K562 (cell line): Measurements from ENCODE around the gene MAPKAPK3.
A peak's percentile ranks its signal among the peaks of the same experiment; 100 is the strongest.

Experiments
- ESRRA ChIP-seq: fragments of 450-650 bp; IDR thresholded peaks from 2 replicates; pipeline ENCODE4 v1.6.1; 2014; ENCODE audit warnings: low read depth, mild to moderate bottlenecking, moderate library complexity, borderline replicate concordance
- EZH2 ChIP-seq: IDR thresholded peaks from 2 replicates; pipeline ENCODE4 v1.6.1; 2012; ENCODE audit warnings: low read depth, mild to moderate bottlenecking, inconsistent platforms, low read length, borderline replicate concordance
- RAD21 ChIP-seq, 2 experiments: fragments of 250-450 bp in 1 of 2; fragments of 450-650 bp in 1 of 2; sonication (Bioruptor Pico) in 1 of 2; formaldehyde crosslinking in 1 of 2; IDR thresholded peaks in 1 of 2; conservative IDR thresholded peaks in 1 of 2; 2 replicates each; pipeline versions ENCODE4 v1.4.0 to v1.8.0; 2020 to 2022; ENCODE audit warnings: mild to moderate bottlenecking in 2 of 2, moderate library complexity in 1 of 2
- RCOR1 ChIP-seq, 2 experiments: IDR thresholded peaks; 2 replicates each; pipeline ENCODE4 v1.6.1; 2012; ENCODE audit warnings: low read depth in 2 of 2, low read length in 2 of 2, borderline replicate concordance in 1 of 2, improper control_type of control experiment in 1 of 2
- SREBF2 ChIP-seq: sonication (generic); formaldehyde crosslinking; IDR thresholded peaks from 2 replicates; pipeline ENCODE4 v1.4.0; 2020; ENCODE audit warnings: mild to moderate bottlenecking, missing genetic modification reagents
- TBP ChIP-seq: optimal IDR thresholded peaks from 2 replicates; pipeline ENCODE3; 2011; ENCODE audit warnings: low read depth, low read length, improper control_type of control experiment
- TF ChIP-seq, protein P1 (sequence below): IDR thresholded peaks from 2 replicates; pipeline ENCODE4 v1.6.1; 2012; ENCODE audit warnings: low read depth, low read length, improper control_type of control experiment, borderline replicate concordance
- TF ChIP-seq, protein P2 (sequence below), 2 experiments: fragments of 450-650 bp; formaldehyde crosslinking in 1 of 2; IDR thresholded peaks; 2 replicates each; pipeline versions ENCODE4 v1.4.0 to v1.6.1; 2014 to 2020; ENCODE audit warnings: mild to moderate bottlenecking in 2 of 2, borderline replicate concordance in 1 of 2, low read depth in 1 of 2
- TF ChIP-seq, protein P3 (sequence below): sonication (generic); formaldehyde crosslinking; IDR thresholded peaks from 2 replicates; pipeline ENCODE4 v1.9.0; 2022; ENCODE audit warnings: mild to moderate bottlenecking, missing genetic modification reagents

DNA sequence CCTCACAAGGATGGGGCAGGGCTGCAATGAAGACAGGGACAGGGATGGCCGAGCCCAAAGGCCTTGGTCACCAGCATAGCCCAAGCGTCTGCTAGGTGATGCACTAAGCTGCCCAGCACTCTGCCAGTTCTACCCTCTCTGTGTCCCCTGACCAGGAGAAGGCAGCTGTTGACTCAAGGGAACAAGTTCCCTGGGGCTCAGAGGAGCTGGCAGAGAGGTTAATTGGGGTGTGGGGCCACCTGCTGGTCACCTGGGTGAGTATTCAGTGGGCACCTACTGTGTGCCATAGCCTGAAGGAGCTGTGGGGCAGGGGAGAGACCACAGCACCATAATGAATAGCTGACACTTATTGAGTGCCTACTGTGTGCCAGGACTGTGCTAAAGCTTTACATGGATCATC, 35.8 kb downstream of the MAPKAPK3 start:
- TF ChIP-seq, protein P1, sequence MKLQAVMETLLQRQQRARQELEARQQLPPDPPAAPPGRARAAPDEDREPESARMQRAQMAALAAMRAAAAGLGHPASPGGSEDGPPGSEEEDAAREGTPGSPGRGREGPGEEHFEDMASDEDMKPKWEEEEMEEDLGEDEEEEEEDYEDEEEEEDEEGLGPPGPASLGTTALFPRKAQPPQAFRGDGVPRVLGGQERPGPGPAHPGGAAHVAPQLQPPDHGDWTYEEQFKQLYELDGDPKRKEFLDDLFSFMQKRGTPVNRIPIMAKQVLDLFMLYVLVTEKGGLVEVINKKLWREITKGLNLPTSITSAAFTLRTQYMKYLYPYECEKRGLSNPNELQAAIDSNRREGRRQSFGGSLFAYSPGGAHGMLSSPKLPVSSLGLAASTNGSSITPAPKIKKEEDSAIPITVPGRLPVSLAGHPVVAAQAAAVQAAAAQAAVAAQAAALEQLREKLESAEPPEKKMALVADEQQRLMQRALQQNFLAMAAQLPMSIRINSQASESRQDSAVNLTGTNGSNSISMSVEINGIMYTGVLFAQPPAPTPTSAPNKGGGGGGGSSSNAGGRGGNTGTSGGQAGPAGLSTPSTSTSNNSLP, result no peak
- TF ChIP-seq RCOR1 (IDR thresholded peaks at IDR 0.05; ENCODE audit: borderline replicate concordance in 1 of 2, low read depth in 2 of 2, low read length in 2 of 2), result no peak
- TF ChIP-seq RAD21 (CRISPR knock-in tag; conservative IDR thresholded peaks at IDR 0.05 in 1 of 2, IDR thresholded peaks at IDR 0.05 in 1 of 2), result peak; percentile 30 to 65
- TF ChIP-seq TBP, result no peak
- no peak for TF ChIP-seq ESRRA
- TF ChIP-seq, protein P2, sequence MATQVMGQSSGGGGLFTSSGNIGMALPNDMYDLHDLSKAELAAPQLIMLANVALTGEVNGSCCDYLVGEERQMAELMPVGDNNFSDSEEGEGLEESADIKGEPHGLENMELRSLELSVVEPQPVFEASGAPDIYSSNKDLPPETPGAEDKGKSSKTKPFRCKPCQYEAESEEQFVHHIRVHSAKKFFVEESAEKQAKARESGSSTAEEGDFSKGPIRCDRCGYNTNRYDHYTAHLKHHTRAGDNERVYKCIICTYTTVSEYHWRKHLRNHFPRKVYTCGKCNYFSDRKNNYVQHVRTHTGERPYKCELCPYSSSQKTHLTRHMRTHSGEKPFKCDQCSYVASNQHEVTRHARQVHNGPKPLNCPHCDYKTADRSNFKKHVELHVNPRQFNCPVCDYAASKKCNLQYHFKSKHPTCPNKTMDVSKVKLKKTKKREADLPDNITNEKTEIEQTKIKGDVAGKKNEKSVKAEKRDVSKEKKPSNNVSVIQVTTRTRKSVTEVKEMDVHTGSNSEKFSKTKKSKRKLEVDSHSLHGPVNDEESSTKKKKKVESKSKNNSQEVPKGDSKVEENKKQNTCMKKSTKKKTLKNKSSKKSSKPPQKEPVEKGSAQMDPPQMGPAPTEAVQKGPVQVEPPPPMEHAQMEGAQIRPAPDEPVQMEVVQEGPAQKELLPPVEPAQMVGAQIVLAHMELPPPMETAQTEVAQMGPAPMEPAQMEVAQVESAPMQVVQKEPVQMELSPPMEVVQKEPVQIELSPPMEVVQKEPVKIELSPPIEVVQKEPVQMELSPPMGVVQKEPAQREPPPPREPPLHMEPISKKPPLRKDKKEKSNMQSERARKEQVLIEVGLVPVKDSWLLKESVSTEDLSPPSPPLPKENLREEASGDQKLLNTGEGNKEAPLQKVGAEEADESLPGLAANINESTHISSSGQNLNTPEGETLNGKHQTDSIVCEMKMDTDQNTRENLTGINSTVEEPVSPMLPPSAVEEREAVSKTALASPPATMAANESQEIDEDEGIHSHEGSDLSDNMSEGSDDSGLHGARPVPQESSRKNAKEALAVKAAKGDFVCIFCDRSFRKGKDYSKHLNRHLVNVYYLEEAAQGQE (IDR thresholded peaks at IDR 0.05; ENCODE audit: borderline replicate concordance), result peak; percentile 48; the same call in 1 of the 2 replicates
- TF ChIP-seq, protein P2 (CRISPR knock-in tag; IDR thresholded peaks at IDR 0.05; ENCODE audit: low read depth), result no peak
- TF ChIP-seq, protein P3, sequence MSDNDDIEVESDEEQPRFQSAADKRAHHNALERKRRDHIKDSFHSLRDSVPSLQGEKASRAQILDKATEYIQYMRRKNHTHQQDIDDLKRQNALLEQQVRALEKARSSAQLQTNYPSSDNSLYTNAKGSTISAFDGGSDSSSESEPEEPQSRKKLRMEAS (CRISPR knock-in tag), result no peak
- TF ChIP-seq SREBF2 (CRISPR knock-in tag), result no peak
- TF ChIP-seq EZH2, result no peak
